GM23338 (cell line): Measurements from ENCODE around the gene TMEM132A. TPM values are rescaled to one million over a fixed set of nuclear protein-coding genes. Genes with fewer than 3 reads are reported as not detected.

Experiments
- ATAC-seq: fragments of 200-7000 bp; cut with Tn5 transposase; 3 replicates; pipeline ENCODE4 v1.9.1; 2020
- DNase-seq: peaks from one replicate; pipeline ENCODE4 v3.0.0-alpha.2; 2015; ENCODE audit warnings: low spot score
- H2AFZ ChIP-seq: fragments of 200-600 bp; sonication (generic); 2 replicates; pipeline ENCODE4 v1.8.0; 2016; ENCODE audit warnings: antibody characterized with exemption, mild to moderate bottlenecking, moderate library complexity
- H3F3A ChIP-seq: fragments of 200-600 bp; sonication (generic); replicated peaks from 2 replicates; pipeline ENCODE4 v1.8.0; 2017; ENCODE audit warnings: antibody characterized with exemption, mixed run types, low read depth
- H3K27ac ChIP-seq: fragments of 200-600 bp; sonication (generic); 2 replicates; pipeline ENCODE4 v1.6.1; 2016; ENCODE audit warnings: low read depth
- H3K27me3 ChIP-seq: fragments of 200-600 bp; sonication (generic); 2 replicates; pipeline ENCODE4 v1.8.0; 2016; ENCODE audit warnings: mild to moderate bottlenecking, mixed run types, moderate library complexity; ENCODE audit not compliant: insufficient read depth
- H3K36me3 ChIP-seq: fragments of 200-600 bp; sonication (generic); 2 replicates; pipeline ENCODE4 v1.8.0; 2016; ENCODE audit warnings: mild to moderate bottlenecking; ENCODE audit not compliant: insufficient read depth
- H3K4me1 ChIP-seq: fragments of 200-600 bp; sonication (generic); 2 replicates; pipeline ENCODE4 v1.8.0; 2016; ENCODE audit warnings: mild to moderate bottlenecking, moderate library complexity; ENCODE audit not compliant: insufficient read depth
- H3K4me2 ChIP-seq: fragments of 200-600 bp; sonication (generic); 2 replicates; pipeline ENCODE4 v1.7.1; 2017; ENCODE audit warnings: mixed run types
- H3K4me3 ChIP-seq: fragments of 200-600 bp; sonication (generic); 2 replicates; pipeline ENCODE4 v1.6.1; 2016; ENCODE audit warnings: mixed run types
- H3K79me2 ChIP-seq: fragments of 200-600 bp; sonication (generic); replicated peaks from 2 replicates; pipeline ENCODE4 v1.8.0; 2017; ENCODE audit warnings: mild to moderate bottlenecking; ENCODE audit not compliant: insufficient read depth
- H3K9me2 ChIP-seq: fragments of 200-600 bp; sonication (generic); 2 replicates; pipeline ENCODE4 v1.8.0; 2017; ENCODE audit not compliant: insufficient read depth
- H4K20me1 ChIP-seq: fragments of 200-600 bp; sonication (generic); replicated peaks from 2 replicates; pipeline ENCODE4 v1.8.0; 2017; ENCODE audit warnings: mild to moderate bottlenecking; ENCODE audit not compliant: insufficient read depth
- H3K27ac Mint-ChIP-seq: 2 replicates; pipeline ENCODE4 v1.8.0; 2020; ENCODE audit warnings: inconsistent platforms, mild to moderate bottlenecking, moderate library complexity, mixed read lengths
- H3K27me3 Mint-ChIP-seq: 3 replicates; pipeline ENCODE4 v1.8.0; 2022; ENCODE audit warnings: low read depth, mild to moderate bottlenecking, moderate library complexity, mixed read lengths, inconsistent platforms; ENCODE audit not compliant: insufficient read depth, poor library complexity
- H3K36me3 Mint-ChIP-seq: 3 replicates; pipeline ENCODE4 v1.8.0; 2021; ENCODE audit warnings: low read depth, mild to moderate bottlenecking, inconsistent platforms, moderate library complexity, mixed read lengths
- H3K4me1 Mint-ChIP-seq: 3 replicates; pipeline ENCODE4 v1.8.0; 2020; ENCODE audit warnings: mild to moderate bottlenecking, inconsistent platforms, mixed read lengths
- H3K4me3 Mint-ChIP-seq: 3 replicates; pipeline ENCODE4 v1.8.0; 2021; ENCODE audit warnings: moderate library complexity, mild to moderate bottlenecking, inconsistent platforms, mixed read lengths
- H3K9me3 Mint-ChIP-seq: 3 replicates; pipeline ENCODE4 v1.8.0; 2020; ENCODE audit warnings: moderate library complexity, mild to moderate bottlenecking, inconsistent platforms, mixed read lengths
- CREB1 ChIP-seq: fragments of 250-450 bp; sonication (Bioruptor Pico); IDR thresholded peaks from 2 replicates; pipeline ENCODE4 v1.5.0; 2020; ENCODE audit warnings: low read depth, mild to moderate bottlenecking, moderate library complexity
- EZH2 ChIP-seq: fragments of 200-600 bp; sonication (generic); IDR thresholded peaks from one replicate; pipeline ENCODE4 v1.8.0; 2017; ENCODE audit warnings: antibody characterized with exemption, mild to moderate bottlenecking, low read depth; ENCODE audit not compliant: unreplicated experiment
- EZH2phosphoT487 ChIP-seq: fragments of 200-600 bp; sonication (generic); IDR thresholded peaks from one replicate; pipeline ENCODE4 v1.8.1; 2018; ENCODE audit warnings: antibody characterized with exemption; ENCODE audit not compliant: unreplicated experiment
- JUNB ChIP-seq: IDR thresholded peaks from one replicate; pipeline ENCODE4 v1.6.1; 2016; ENCODE audit warnings: antibody characterized with exemption; ENCODE audit not compliant: unreplicated experiment
- NANOG ChIP-seq: IDR thresholded peaks from 2 replicates; pipeline ENCODE4 v1.6.1; 2016; ENCODE audit warnings: antibody characterized with exemption, borderline replicate concordance
- POLR2AphosphoS5 ChIP-seq: IDR thresholded peaks from 2 replicates; pipeline ENCODE4 v1.6.1; 2016; ENCODE audit warnings: antibody characterized with exemption, low read depth
- STAT1 ChIP-seq: IDR thresholded peaks from one replicate; pipeline ENCODE4 v1.6.1; 2016; ENCODE audit warnings: antibody characterized with exemption; ENCODE audit not compliant: unreplicated experiment
- ZNF114 ChIP-seq: fragments of 250-450 bp; sonication (Bioruptor Pico); IDR thresholded peaks from 2 replicates; pipeline ENCODE4 v1.5.0; 2020; ENCODE audit warnings: mild to moderate bottlenecking, moderate library complexity
- ZNF331 ChIP-seq: fragments of 250-450 bp; sonication (Bioruptor Pico); IDR thresholded peaks from 2 replicates; pipeline ENCODE4 v1.5.0; 2020; ENCODE audit warnings: low read depth, mild to moderate bottlenecking, moderate library complexity
- polyA plus RNA-seq: library from polyadenylated mRNA; unstranded; fragments of >200 nt; fragmentation: Nextera tagmentation; extraction: Ambion mirVana; gene quantifications from 2 replicates; pipeline ENCODE4 v1.2.1, GENCODE V29; 2016
- total RNA-seq: library from RNA; depleted of rRNA; stranded (reverse); fragments of >200 nt; shearing (Covaris generic); gene quantifications from 2 replicates; pipeline ENCODE4 v1.2.3, GENCODE V29; 2014
- TF ChIP-seq, protein P1 (sequence below): fragments of 250-450 bp; sonication (Bioruptor Pico); IDR thresholded peaks from 2 replicates; pipeline ENCODE4 v1.5.0; 2020; ENCODE audit warnings: mild to moderate bottlenecking, moderate library complexity
- TF ChIP-seq, protein P2 (sequence below), 2 experiments: fragments of 200-600 bp in 1 of 2; sonication (generic) in 1 of 2; conservative IDR thresholded peaks; 2 replicates each; pipeline versions ENCODE4 v1.5.1 to v1.6.1; 2016 to 2017; ENCODE audit warnings: antibody characterized with exemption in 2 of 2, low read depth in 2 of 2, mild to moderate bottlenecking in 2 of 2, moderate library complexity in 1 of 2

Gene TMEM132A
- total and polyA plus RNA-seq, 2 experiments from 2014 or later: 36.2 to 96.6 TPM

DNA sequence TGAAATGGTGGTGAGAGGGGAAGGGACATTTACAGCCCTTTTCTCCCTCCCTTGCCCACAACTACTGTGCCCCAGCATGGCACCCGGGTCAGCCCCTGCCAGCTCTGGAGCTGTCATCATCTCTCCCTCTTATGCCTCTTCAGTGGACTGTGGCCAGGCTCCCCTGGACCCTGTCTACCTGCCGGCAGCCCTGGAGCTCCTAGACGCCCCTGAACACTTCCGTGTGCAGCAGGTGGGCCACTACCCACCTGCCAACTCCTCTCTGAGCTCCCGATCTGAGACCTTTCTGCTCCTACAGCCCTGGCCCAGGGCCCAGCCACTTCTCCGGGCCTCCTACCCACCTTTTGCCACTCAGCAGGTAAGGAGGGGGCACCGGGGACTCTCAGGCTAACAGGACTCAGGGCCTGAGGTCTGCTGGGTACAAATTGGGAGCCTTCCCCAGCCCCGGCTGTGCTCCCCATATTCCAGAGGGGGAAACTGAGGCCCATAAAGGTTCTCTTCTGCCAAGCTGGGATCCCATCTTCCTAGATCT is 2.9 kb downstream of the TMEM132A start (continued):
- TF ChIP-seq, protein P1, sequence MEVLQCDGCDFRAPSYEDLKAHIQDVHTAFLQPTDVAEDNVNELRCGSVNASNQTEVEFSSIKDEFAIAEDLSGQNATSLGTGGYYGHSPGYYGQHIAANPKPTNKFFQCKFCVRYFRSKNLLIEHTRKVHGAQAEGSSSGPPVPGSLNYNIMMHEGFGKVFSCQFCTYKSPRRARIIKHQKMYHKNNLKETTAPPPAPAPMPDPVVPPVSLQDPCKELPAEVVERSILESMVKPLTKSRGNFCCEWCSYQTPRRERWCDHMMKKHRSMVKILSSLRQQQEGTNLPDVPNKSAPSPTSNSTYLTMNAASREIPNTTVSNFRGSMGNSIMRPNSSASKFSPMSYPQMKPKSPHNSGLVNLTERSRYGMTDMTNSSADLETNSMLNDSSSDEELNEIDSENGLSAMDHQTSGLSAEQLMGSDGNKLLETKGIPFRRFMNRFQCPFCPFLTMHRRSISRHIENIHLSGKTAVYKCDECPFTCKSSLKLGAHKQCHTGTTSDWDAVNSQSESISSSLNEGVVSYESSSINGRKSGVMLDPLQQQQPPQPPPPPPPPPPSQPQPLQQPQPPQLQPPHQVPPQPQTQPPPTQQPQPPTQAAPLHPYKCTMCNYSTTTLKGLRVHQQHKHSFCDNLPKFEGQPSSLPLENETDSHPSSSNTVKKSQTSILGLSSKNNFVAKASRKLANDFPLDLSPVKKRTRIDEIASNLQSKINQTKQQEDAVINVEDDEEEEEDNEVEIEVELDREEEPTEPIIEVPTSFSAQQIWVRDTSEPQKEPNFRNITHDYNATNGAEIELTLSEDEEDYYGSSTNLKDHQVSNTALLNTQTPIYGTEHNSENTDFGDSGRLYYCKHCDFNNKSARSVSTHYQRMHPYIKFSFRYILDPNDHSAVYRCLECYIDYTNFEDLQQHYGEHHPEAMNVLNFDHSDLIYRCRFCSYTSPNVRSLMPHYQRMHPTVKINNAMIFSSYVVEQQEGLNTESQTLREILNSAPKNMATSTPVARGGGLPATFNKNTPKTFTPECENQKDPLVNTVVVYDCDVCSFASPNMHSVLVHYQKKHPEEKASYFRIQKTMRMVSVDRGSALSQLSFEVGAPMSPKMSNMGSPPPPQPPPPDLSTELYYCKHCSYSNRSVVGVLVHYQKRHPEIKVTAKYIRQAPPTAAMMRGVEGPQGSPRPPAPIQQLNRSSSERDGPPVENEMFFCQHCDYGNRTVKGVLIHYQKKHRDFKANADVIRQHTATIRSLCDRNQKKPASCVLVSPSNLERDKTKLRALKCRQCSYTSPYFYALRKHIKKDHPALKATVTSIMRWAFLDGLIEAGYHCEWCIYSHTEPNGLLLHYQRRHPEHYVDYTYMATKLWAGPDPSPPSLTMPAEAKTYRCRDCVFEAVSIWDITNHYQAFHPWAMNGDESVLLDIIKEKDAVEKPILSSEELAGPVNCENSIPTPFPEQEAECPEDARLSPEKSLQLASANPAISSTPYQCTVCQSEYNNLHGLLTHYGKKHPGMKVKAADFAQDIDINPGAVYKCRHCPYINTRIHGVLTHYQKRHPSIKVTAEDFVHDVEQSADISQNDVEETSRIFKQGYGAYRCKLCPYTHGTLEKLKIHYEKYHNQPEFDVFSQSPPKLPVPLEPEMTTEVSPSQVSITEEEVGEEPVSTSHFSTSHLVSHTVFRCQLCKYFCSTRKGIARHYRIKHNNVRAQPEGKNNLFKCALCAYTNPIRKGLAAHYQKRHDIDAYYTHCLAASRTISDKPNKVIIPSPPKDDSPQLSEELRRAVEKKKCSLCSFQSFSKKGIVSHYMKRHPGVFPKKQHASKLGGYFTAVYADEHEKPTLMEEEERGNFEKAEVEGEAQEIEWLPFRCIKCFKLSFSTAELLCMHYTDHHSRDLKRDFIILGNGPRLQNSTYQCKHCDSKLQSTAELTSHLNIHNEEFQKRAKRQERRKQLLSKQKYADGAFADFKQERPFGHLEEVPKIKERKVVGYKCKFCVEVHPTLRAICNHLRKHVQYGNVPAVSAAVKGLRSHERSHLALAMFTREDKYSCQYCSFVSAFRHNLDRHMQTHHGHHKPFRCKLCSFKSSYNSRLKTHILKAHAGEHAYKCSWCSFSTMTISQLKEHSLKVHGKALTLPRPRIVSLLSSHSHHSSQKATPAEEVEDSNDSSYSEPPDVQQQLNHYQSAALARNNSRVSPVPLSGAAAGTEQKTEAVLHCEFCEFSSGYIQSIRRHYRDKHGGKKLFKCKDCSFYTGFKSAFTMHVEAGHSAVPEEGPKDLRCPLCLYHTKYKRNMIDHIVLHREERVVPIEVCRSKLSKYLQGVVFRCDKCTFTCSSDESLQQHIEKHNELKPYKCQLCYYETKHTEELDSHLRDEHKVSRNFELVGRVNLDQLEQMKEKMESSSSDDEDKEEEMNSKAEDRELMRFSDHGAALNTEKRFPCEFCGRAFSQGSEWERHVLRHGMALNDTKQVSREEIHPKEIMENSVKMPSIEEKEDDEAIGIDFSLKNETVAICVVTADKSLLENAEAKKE (CRISPR knock-in tag): no peak
- TF ChIP-seq CREB1 (no peak), ZNF331 (CRISPR knock-in tag) (no peak), NANOG (no peak)
- TF ChIP-seq, protein P2, sequence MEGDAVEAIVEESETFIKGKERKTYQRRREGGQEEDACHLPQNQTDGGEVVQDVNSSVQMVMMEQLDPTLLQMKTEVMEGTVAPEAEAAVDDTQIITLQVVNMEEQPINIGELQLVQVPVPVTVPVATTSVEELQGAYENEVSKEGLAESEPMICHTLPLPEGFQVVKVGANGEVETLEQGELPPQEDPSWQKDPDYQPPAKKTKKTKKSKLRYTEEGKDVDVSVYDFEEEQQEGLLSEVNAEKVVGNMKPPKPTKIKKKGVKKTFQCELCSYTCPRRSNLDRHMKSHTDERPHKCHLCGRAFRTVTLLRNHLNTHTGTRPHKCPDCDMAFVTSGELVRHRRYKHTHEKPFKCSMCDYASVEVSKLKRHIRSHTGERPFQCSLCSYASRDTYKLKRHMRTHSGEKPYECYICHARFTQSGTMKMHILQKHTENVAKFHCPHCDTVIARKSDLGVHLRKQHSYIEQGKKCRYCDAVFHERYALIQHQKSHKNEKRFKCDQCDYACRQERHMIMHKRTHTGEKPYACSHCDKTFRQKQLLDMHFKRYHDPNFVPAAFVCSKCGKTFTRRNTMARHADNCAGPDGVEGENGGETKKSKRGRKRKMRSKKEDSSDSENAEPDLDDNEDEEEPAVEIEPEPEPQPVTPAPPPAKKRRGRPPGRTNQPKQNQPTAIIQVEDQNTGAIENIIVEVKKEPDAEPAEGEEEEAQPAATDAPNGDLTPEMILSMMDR (conservative IDR thresholded peaks at IDR 0.05; ENCODE audit: low read depth in 2 of 2): no peak

DNA sequence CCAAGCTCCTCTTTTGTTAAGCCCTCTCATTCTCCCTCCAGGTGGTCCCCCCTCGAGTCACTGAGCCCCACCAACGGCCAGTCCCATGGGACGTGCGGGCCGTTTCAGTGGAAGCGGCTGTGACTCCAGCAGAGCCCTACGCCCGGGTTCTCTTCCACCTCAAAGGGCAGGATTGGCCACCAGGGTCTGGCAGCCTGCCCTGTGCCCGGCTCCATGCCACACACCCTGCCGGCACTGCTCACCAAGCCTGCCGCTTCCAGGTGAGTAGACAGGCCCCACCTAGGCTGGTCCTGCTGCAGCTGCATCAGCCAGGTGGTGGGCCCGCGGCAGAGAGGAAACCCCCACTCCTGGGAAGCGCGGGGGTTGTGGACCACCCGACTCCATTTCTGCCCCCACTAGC is 3.3 kb downstream of the TMEM132A start:
- Histone ChIP-seq H3K9me2 (no peaks in the 10 kb centered on the region), H4K20me1 (peaks cover 11% of the 10 kb centered on the region; the same call in 1 of the 2 replicates), H3F3A (no peaks in the 10 kb centered on the region), H3K36me3 (0 out of 2 replicates have a peak, but pooled peaks cover 6% of the 10 kb centered on the region), H2AFZ (no peak overlapping the region), H3K4me2 (no peak overlapping the region), H3K27ac (no peak overlapping the region), H3K4me3 (no peak overlapping the region), H3K79me2 (no peaks in the 10 kb centered on the region), H3K27me3 (peaks cover 10% of the 10 kb centered on the region; the same call in 1 of the 2 replicates), H3K4me1 (peaks cover 6% of the 10 kb centered on the region)
- Mint-ChIP-seq H3K9me3 (no peaks in the 10 kb centered on the region; the same call in 2 of the 3 replicates), H3K4me3 (no peak overlapping the region), H3K4me1 (peaks cover 24% of the 10 kb centered on the region), H3K36me3 (peaks cover 50% of the 10 kb centered on the region), H3K27me3 (peaks cover 6% of the 10 kb centered on the region), H3K27ac (no peak overlapping the region)
- no peak for TF ChIP-seq JUNB
- TF ChIP-seq EZH2phosphoT487: no peak
- TF ChIP-seq, protein P2 (conservative IDR thresholded peaks at IDR 0.05; ENCODE audit: low read depth in 2 of 2): no peak
- TF ChIP-seq STAT1: no peak
- no peak for TF ChIP-seq EZH2
- TF ChIP-seq POLR2AphosphoS5: no peak
- TF ChIP-seq CREB1: no peak
- no peak for TF ChIP-seq ZNF114 (CRISPR knock-in tag)
- no peak for TF ChIP-seq ZNF331 (CRISPR knock-in tag)
- TF ChIP-seq NANOG: no peak
- ATAC-seq (no peak), DNase-seq (no peak)
